ENCODE measurements around the gene PRPF40B. TPM values are rescaled to one million over a fixed set of nuclear protein-coding genes. Genes with fewer than 3 reads are reported as not detected.
A peak's percentile ranks its signal among the peaks of the same experiment; 100 is the strongest.

PRPF40B gene
- total and polyA plus RNA-seq, 9 of the 15 experiments (the other 6 are each of a cell fraction or from before 2014, with no cell fraction given), result 0.55 to 10.6 (median 4.8) TPM

DNA sequence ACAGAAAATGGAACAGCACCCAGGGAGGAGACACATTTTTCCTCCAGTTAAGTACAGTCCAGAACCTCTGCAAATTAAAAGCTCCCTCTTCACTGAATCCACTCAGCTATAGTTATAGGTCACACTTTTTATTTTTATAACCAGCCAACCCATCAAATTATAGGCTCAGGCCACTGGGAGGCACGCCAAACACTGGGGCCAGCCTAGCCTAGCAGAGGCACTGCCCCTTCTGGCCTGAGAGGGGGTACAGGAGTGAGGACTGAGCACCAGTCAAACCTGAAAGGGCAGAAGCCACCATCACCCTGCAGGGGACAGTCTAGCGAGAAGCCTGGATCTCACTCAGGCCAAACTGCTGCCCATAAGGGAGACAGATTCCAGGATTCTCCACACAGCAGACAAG, 64.6 kb downstream of the PRPF40B start:
- ChIA-PET POLR2A (interaction anchor here (0.6 to 3.3 kb wide), 4 partner anchors 9 to 25 kb away, joined by 3 to 14 read pairs (median 4); no protein-coding TSS in a partner anchor), CTCF (ENCODE audit: low intra/inter-chr PET ratio) (no interaction called here)
- H3K79me2 ChIP-seq (ENCODE audit: control insufficient read depth, insufficient read depth, low read length), result no peaks in the 10 kb centered on the region
- in situ Hi-C loops (cut with MboI) (no loop called here), intact Hi-C loops (cut with micrococcal nuclease) (no loop called here)
- FAIRE-seq (no peak), DNase-seq (ENCODE audit: extremely low read depth in 1 of 4, low spot score in 3 of 4) (no peak), ATAC-seq (peak; percentile 80)
- BruUV-seq (replicated peaks), result no TSS peak
- TF ChIP-seq SAFB (IDR thresholded peaks at IDR 0.05; ENCODE audit: borderline replicate concordance, low read depth, low read length) (no peak), POLR2A (conservative IDR thresholded peaks at IDR 0.05) (no peak)
- TF ChIP-seq, protein P1, sequence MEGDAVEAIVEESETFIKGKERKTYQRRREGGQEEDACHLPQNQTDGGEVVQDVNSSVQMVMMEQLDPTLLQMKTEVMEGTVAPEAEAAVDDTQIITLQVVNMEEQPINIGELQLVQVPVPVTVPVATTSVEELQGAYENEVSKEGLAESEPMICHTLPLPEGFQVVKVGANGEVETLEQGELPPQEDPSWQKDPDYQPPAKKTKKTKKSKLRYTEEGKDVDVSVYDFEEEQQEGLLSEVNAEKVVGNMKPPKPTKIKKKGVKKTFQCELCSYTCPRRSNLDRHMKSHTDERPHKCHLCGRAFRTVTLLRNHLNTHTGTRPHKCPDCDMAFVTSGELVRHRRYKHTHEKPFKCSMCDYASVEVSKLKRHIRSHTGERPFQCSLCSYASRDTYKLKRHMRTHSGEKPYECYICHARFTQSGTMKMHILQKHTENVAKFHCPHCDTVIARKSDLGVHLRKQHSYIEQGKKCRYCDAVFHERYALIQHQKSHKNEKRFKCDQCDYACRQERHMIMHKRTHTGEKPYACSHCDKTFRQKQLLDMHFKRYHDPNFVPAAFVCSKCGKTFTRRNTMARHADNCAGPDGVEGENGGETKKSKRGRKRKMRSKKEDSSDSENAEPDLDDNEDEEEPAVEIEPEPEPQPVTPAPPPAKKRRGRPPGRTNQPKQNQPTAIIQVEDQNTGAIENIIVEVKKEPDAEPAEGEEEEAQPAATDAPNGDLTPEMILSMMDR (IDR thresholded peaks at IDR 0.05 in 2 of 3, conservative IDR thresholded peaks at IDR 0.05 in 1 of 3; ENCODE audit: insufficient read depth in 2 of 3, low read depth in 1 of 3, low read length in 3 of 3), result peak; percentile 11 to 85 (median 28); a peak in 4 of 6 replicates
- H3K27me3 ChIP-seq (ENCODE audit: control insufficient read depth in 2 of 2, insufficient read depth in 2 of 2, low read length in 2 of 2), result no peaks in the 10 kb centered on the region
- H3K36me3 ChIP-seq (ENCODE audit: control insufficient read depth, insufficient read depth, low read length), result no peaks in the 10 kb centered on the region
- no peak overlapping the region for H3K4me3 ChIP-seq
- no peak overlapping the region for H3K4me2 ChIP-seq (ENCODE audit: insufficient read depth, low read length)
- H3K4me1 ChIP-seq (replicated peaks in 1 of 2; ENCODE audit: control insufficient read depth in 2 of 2, insufficient read depth in 2 of 2, low read length in 2 of 2), result peaks cover 0 to 7% of the 10 kb centered on the region in 2 experiments; a peak in 2 of 5 replicates
- no peak overlapping the region for H3K27ac ChIP-seq (ENCODE audit: extremely low read depth, low read depth, low read length)
- H3K9ac ChIP-seq (ENCODE audit: insufficient read depth in 1 of 2, low read depth in 2 of 2, low read length in 2 of 2), result no peak overlapping the region
- WGBS (ENCODE audit: insufficient coverage, low coverage, missing lambda C conversion rate), result 43% methylated on average over 2 of the region's 2 CpGs
- H3K9me3 ChIP-seq (replicated peaks; ENCODE audit: control insufficient read depth, insufficient read depth, low read depth, low read length), result no peaks in the 10 kb centered on the region
- no peaks in the 10 kb centered on the region for H3K9me1 ChIP-seq (ENCODE audit: control insufficient read depth, insufficient read depth, low read length)
- no peaks in the 10 kb centered on the region for H4K20me1 ChIP-seq (replicated peaks; ENCODE audit: control insufficient read depth, insufficient read depth, low read length)
- no peak overlapping the region for H2AFZ ChIP-seq (ENCODE audit: low read depth, low read length)

DNA sequence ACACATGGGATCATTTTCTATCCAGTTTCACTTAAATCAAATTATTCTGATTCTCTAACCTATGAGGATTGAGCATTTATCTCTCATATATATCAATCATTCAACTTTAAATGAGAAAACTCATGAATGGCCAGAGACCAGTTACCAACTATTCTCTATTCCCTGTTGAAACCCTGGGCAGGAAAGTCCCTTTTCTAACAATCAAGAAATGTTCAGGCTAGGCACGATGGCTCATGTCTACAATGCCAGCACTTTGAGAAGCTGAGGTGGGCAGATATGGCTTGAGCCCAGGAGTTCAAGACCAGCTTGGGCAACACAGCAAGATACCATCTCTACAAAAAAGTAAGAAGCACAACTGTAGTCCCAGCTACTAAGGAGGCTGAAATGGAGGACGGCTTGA, 65.9 kb downstream of the PRPF40B start:
- no TSS peak for BruUV-seq (replicated peaks)
- Histone ChIP-seq H3K79me2 (ENCODE audit: control insufficient read depth, insufficient read depth, low read length) (no peaks in the 10 kb centered on the region), H3K4me2 (ENCODE audit: insufficient read depth, low read length) (no peak overlapping the region), H3K27ac (ENCODE audit: extremely low read depth, low read depth, low read length) (no peak overlapping the region), H3K9ac (ENCODE audit: insufficient read depth in 1 of 2, low read depth in 2 of 2, low read length in 2 of 2) (peak overlapping the region in 1 of 2 experiments; percentile 36; a peak in 1 of 4 replicates), H3K36me3 (ENCODE audit: control insufficient read depth, insufficient read depth, low read length) (no peaks in the 10 kb centered on the region), H3K27me3 (ENCODE audit: control insufficient read depth in 2 of 2, insufficient read depth in 2 of 2, low read length in 2 of 2) (no peaks in the 10 kb centered on the region), H4K20me1 (replicated peaks; ENCODE audit: control insufficient read depth, insufficient read depth, low read length) (no peaks in the 10 kb centered on the region), H2AFZ (ENCODE audit: low read depth, low read length) (no peak overlapping the region), H3K9me1 (ENCODE audit: control insufficient read depth, insufficient read depth, low read length) (no peaks in the 10 kb centered on the region), H3K9me3 (replicated peaks; ENCODE audit: control insufficient read depth, insufficient read depth, low read depth, low read length) (no peaks in the 10 kb centered on the region), H3K4me1 (replicated peaks in 1 of 2; ENCODE audit: control insufficient read depth in 2 of 2, insufficient read depth in 2 of 2, low read length in 2 of 2) (peaks cover 0 to 7% of the 10 kb centered on the region in 2 experiments; a peak in 2 of 5 replicates), H3K4me3 (no peak overlapping the region)
- 35% methylated on average over 2 of the region's 2 CpGs for WGBS (ENCODE audit: insufficient coverage, low coverage, missing lambda C conversion rate)
- in situ Hi-C loops (cut with MboI), result no loop called here
- DNase-seq (ENCODE audit: extremely low read depth in 1 of 4, low spot score in 3 of 4) (no peak), FAIRE-seq (no peak), ATAC-seq (no peak)
- intact Hi-C loops (cut with micrococcal nuclease), result no loop called here
- POLR2A ChIA-PET, result interaction anchor here (0.8 to 3.4 kb wide), 6 partner anchors 9 to 46 kb away, joined by 3 to 26 read pairs (median 5); no protein-coding TSS in a partner anchor
- CTCF ChIA-PET (ENCODE audit: low intra/inter-chr PET ratio), result no interaction called here
- no peak for TF ChIP-seq CEBPB (tag; IDR thresholded peaks at IDR 0.05)
- TF ChIP-seq, protein P2, sequence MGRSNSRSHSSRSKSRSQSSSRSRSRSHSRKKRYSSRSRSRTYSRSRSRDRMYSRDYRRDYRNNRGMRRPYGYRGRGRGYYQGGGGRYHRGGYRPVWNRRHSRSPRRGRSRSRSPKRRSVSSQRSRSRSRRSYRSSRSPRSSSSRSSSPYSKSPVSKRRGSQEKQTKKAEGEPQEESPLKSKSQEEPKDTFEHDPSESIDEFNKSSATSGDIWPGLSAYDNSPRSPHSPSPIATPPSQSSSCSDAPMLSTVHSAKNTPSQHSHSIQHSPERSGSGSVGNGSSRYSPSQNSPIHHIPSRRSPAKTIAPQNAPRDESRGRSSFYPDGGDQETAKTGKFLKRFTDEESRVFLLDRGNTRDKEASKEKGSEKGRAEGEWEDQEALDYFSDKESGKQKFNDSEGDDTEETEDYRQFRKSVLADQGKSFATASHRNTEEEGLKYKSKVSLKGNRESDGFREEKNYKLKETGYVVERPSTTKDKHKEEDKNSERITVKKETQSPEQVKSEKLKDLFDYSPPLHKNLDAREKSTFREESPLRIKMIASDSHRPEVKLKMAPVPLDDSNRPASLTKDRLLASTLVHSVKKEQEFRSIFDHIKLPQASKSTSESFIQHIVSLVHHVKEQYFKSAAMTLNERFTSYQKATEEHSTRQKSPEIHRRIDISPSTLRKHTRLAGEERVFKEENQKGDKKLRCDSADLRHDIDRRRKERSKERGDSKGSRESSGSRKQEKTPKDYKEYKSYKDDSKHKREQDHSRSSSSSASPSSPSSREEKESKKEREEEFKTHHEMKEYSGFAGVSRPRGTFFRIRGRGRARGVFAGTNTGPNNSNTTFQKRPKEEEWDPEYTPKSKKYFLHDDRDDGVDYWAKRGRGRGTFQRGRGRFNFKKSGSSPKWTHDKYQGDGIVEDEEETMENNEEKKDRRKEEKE (IDR thresholded peaks at IDR 0.05; ENCODE audit: borderline replicate concordance in 1 of 2, control insufficient read depth in 1 of 2, low read depth in 2 of 2, low read length in 1 of 2), result no peak
- no peak for TF ChIP-seq CREM (IDR thresholded peaks at IDR 0.05; ENCODE audit: low read depth)
- no peak for TF ChIP-seq ZNF354B (CRISPR knock-in tag; IDR thresholded peaks at IDR 0.05)
- no peak for TF ChIP-seq NR1H2 (CRISPR knock-in tag; IDR thresholded peaks at IDR 0.05)
- no peak for TF ChIP-seq E2F3 (CRISPR knock-in tag; IDR thresholded peaks at IDR 0.05)

Data from K562 (cell line).